Activated naive CD4-positive, alpha-beta T cell treated with anti-CD3 and anti-CD28 coated beads for 36 hours (primary cell): ENCODE measurements around the gene MAP3K20. TPM values are rescaled to one million over a fixed set of nuclear protein-coding genes. Genes with fewer than 3 reads are reported as not detected.
A peak's percentile ranks its signal among the peaks of the same experiment; 100 is the strongest.
"Not testable (repeated sequence)": the region's sequence is repeated elsewhere in the genome, so short reads cannot be mapped to it uniquely, and the experiment has no call there.

ENCODE experiments used
- CTCF ChIA-PET: fragments of 350-600 bp; sonication (Branson Sonifier 250); formaldehyde crosslinking; loops from one replicate; lab custom pipeline; 2021; ENCODE audit warnings: antibody characterized with exemption; lab: Charles Lee
- DNase-seq: peaks from one replicate; pipeline ENCODE4 v3.0.0-alpha.2; 2020
- H3K27ac Mint-ChIP-seq: one replicate; pipeline ENCODE4 v1.8.0; 2021; ENCODE audit warnings: mild to moderate bottlenecking, mixed read lengths
- H3K27me3 Mint-ChIP-seq: one replicate; pipeline ENCODE4 v1.8.0; 2021; ENCODE audit warnings: low read depth, mixed read lengths
- H3K36me3 Mint-ChIP-seq: one replicate; pipeline ENCODE4 v1.8.0; 2021; ENCODE audit warnings: low read depth, mixed read lengths
- H3K4me1 Mint-ChIP-seq: one replicate; pipeline ENCODE4 v1.8.0; 2021; ENCODE audit warnings: low read depth, mixed read lengths
- H3K4me3 Mint-ChIP-seq: one replicate; pipeline ENCODE4 v1.8.0; 2021; ENCODE audit warnings: mild to moderate bottlenecking, moderate library complexity, mixed read lengths
- H3K9me3 Mint-ChIP-seq: one replicate; pipeline ENCODE4 v1.8.0; 2021; ENCODE audit warnings: mixed read lengths
- intact Hi-C: fragments of 100-400 bp; cut with micrococcal nuclease; formaldehyde crosslinking; loops from one replicate; pipeline ENCODE4 v1.15.1; 2023
- total RNA-seq, 2 experiments: library from RNA; stranded (reverse); gene quantifications; one replicate each; pipeline ENCODE4 v1.2.3, GENCODE V29; 2021

The MAP3K20 gene
- total RNA-seq, 2 experiments from 2014 or later, result 3.0 to 3.7 TPM

GRCh38 chr2:173204316-173204715 is 128.7 kb downstream of the MAP3K20 start:
- H3K36me3 Mint-ChIP-seq, result no peaks in the 10 kb centered on the region
- no peak for DNase-seq
- peaks cover 4% of the 10 kb centered on the region for H3K27me3 Mint-ChIP-seq
- H3K27ac Mint-ChIP-seq, result no peak overlapping the region
- intact Hi-C loops, result no loop called here
- no peaks in the 10 kb centered on the region for H3K9me3 Mint-ChIP-seq
- no peaks in the 10 kb centered on the region for H3K4me1 Mint-ChIP-seq
- no peak overlapping the region for H3K4me3 Mint-ChIP-seq
- CTCF ChIA-PET, result interaction anchor here (1.7 kb wide), 1 partner anchor 176 kb away, joined by 8 read pairs; no protein-coding TSS in a partner anchor

- no peaks in the 10 kb centered on the region for H3K36me3 Mint-ChIP-seq
- CTCF ChIA-PET, result interaction anchor here (15.6 kb wide), 1 partner anchor 178 kb away, joined by 239 read pairs; no protein-coding TSS in a partner anchor
- peaks cover 8% of the 10 kb centered on the region for H3K27me3 Mint-ChIP-seq
- H3K4me1 Mint-ChIP-seq, result no peaks in the 10 kb centered on the region
- no peak overlapping the region for H3K27ac Mint-ChIP-seq
- no peak overlapping the region for H3K4me3 Mint-ChIP-seq
- intact Hi-C loops, result no loop called here
- H3K9me3 Mint-ChIP-seq, result no peaks in the 10 kb centered on the region
- no peak for DNase-seq
Measured at GRCh38 chr2:173205375-173205774, 129.7 kb downstream of the MAP3K20 start.

GRCh38 chr2:173207124-173207523 is 131.5 kb downstream of the MAP3K20 start:
- not testable (repeated sequence) for DNase-seq, H3K4me3 Mint-ChIP-seq

GRCh38 chr2:173210270-173211196 is 134.9 kb downstream of the MAP3K20 start:
- intact Hi-C loops, result loop anchor here (1.0 to 10.0 kb wide), 7 partner anchors 118 to 1134 kb away; partner anchors contain the start of gene MAP3K20
- H3K36me3 Mint-ChIP-seq, result no peaks in the 10 kb centered on the region
- H3K4me1 Mint-ChIP-seq, result no peaks in the 10 kb centered on the region
- no peaks in the 10 kb centered on the region for H3K9me3 Mint-ChIP-seq
- CTCF ChIA-PET, result interaction anchor here (0.6 to 15.6 kb wide), 19 partner anchors 12 to 280 kb away, joined by 3 to 239 read pairs (median 3); no protein-coding TSS in a partner anchor
- no peak overlapping the region for H3K27ac Mint-ChIP-seq
- H3K4me3 Mint-ChIP-seq, result no peak overlapping the region
- peak; percentile 72 for DNase-seq
- peaks cover 8% of the 10 kb centered on the region for H3K27me3 Mint-ChIP-seq

More at GRCh38 chr2:173207124-173207523, 131.5 kb downstream of the MAP3K20 start:
- H3K4me1 Mint-ChIP-seq, H3K36me3 Mint-ChIP-seq, H3K27ac Mint-ChIP-seq, H3K9me3 Mint-ChIP-seq, H3K27me3 Mint-ChIP-seq, intact Hi-C loops: not testable (repeated sequence)
- CTCF ChIA-PET, result interaction anchor here (2.0 to 15.6 kb wide), 2 partner anchors 9 to 180 kb away, joined by 6 to 239 read pairs; no protein-coding TSS in a partner anchor

- intact Hi-C loops, result loop anchor here (5.0 to 10.0 kb wide), 2 partner anchors 121 to 1132 kb away; no protein-coding TSS in a partner anchor
- H3K36me3 Mint-ChIP-seq, result no peaks in the 10 kb centered on the region
- CTCF ChIA-PET, result interaction anchor here (15.6 kb wide), 1 partner anchor 186 kb away, joined by 239 read pairs; no protein-coding TSS in a partner anchor
Measured at GRCh38 chr2:173213181-173213580, 137.5 kb downstream of the MAP3K20 start.

GRCh38 chr2:173214213-173214612 is 138.6 kb downstream of the MAP3K20 start:
- DNase-seq, result no peak
- Mint-ChIP-seq H3K27ac (no peak overlapping the region), H3K4me1 (peaks cover 3% of the 10 kb centered on the region), H3K36me3 (no peaks in the 10 kb centered on the region), H3K9me3 (no peaks in the 10 kb centered on the region), H3K27me3 (peaks cover 5% of the 10 kb centered on the region), H3K4me3 (no peak overlapping the region)
- intact Hi-C loops, result loop anchor here (5.0 to 10.0 kb wide), 2 partner anchors 122 to 1131 kb away; no protein-coding TSS in a partner anchor
- CTCF ChIA-PET, result interaction anchor here (15.6 kb wide), 1 partner anchor 187 kb away, joined by 239 read pairs; no protein-coding TSS in a partner anchor

More at GRCh38 chr2:173213181-173213580, 137.5 kb downstream of the MAP3K20 start:
- no peaks in the 10 kb centered on the region for H3K4me1 Mint-ChIP-seq
- H3K4me3 Mint-ChIP-seq, result no peak overlapping the region
- H3K27ac Mint-ChIP-seq, result no peak overlapping the region
- no peak for DNase-seq
- peaks cover 8% of the 10 kb centered on the region for H3K27me3 Mint-ChIP-seq
- no peaks in the 10 kb centered on the region for H3K9me3 Mint-ChIP-seq

- Mint-ChIP-seq H3K9me3 (no peaks in the 10 kb centered on the region), H3K4me3 (no peak overlapping the region), H3K27me3 (no peaks in the 10 kb centered on the region), H3K4me1 (peaks cover 3% of the 10 kb centered on the region), H3K36me3 (no peaks in the 10 kb centered on the region), H3K27ac (no peak overlapping the region)
- CTCF ChIA-PET, result interaction anchor here (15.6 kb wide), 1 partner anchor 188 kb away, joined by 239 read pairs; no protein-coding TSS in a partner anchor
- no peak for DNase-seq
- intact Hi-C loops, result loop anchor here (10.0 kb wide), 1 partner anchor 1129 kb away; no protein-coding TSS in a partner anchor
Measured at GRCh38 chr2:173215316-173215715, 139.7 kb downstream of the MAP3K20 start.

- no peak overlapping the region for H3K4me3 Mint-ChIP-seq
- no peak overlapping the region for H3K27ac Mint-ChIP-seq
- intact Hi-C loops, result loop anchor here (10.0 kb wide), 1 partner anchor 1129 kb away; no protein-coding TSS in a partner anchor
- H3K36me3 Mint-ChIP-seq, result no peaks in the 10 kb centered on the region
- CTCF ChIA-PET, result interaction anchor here (1.1 to 15.6 kb wide), 2 partner anchors 23 to 189 kb away, joined by 3 to 239 read pairs; no protein-coding TSS in a partner anchor
- no peaks in the 10 kb centered on the region for H3K9me3 Mint-ChIP-seq
- no peak for DNase-seq
- peaks cover 2% of the 10 kb centered on the region for H3K27me3 Mint-ChIP-seq
- peaks cover 3% of the 10 kb centered on the region for H3K4me1 Mint-ChIP-seq
Measured at GRCh38 chr2:173216051-173216450, 140.4 kb downstream of the MAP3K20 start.

GRCh38 chr2:173216668-173217067 is 141.0 kb downstream of the MAP3K20 start:
- H3K27ac Mint-ChIP-seq, result no peak overlapping the region

GRCh38 chr2:173217116-173217840 is 141.6 kb downstream of the MAP3K20 start:
- CTCF ChIA-PET, result interaction anchor here (0.5 to 15.6 kb wide), 4 partner anchors 185 to 571 kb away, joined by 3 to 239 read pairs (median 4); no protein-coding TSS in a partner anchor
- peaks cover 4% of the 10 kb centered on the region for H3K27me3 Mint-ChIP-seq
- DNase-seq, result no peak
- H3K4me3 Mint-ChIP-seq, result no peak overlapping the region
- no peak overlapping the region for H3K27ac Mint-ChIP-seq
- no peaks in the 10 kb centered on the region for H3K9me3 Mint-ChIP-seq
- H3K4me1 Mint-ChIP-seq, result peaks cover 3% of the 10 kb centered on the region
- H3K36me3 Mint-ChIP-seq, result no peaks in the 10 kb centered on the region
- intact Hi-C loops, result loop anchor here (10.0 kb wide), 1 partner anchor 1128 kb away; no protein-coding TSS in a partner anchor

More at GRCh38 chr2:173216668-173217067, 141.0 kb downstream of the MAP3K20 start:
- Mint-ChIP-seq H3K9me3 (no peaks in the 10 kb centered on the region), H3K27me3 (peaks cover 4% of the 10 kb centered on the region), H3K4me3 (no peak overlapping the region), H3K36me3 (no peaks in the 10 kb centered on the region), H3K4me1 (peaks cover 3% of the 10 kb centered on the region)
- CTCF ChIA-PET, result interaction anchor here (0.6 to 15.6 kb wide), 4 partner anchors 23 to 570 kb away, joined by 3 to 239 read pairs (median 4); no protein-coding TSS in a partner anchor
- intact Hi-C loops, result loop anchor here (10.0 kb wide), 1 partner anchor 1128 kb away; no protein-coding TSS in a partner anchor
- DNase-seq, result no peak

GRCh38 chr2:173218326-173219056 is 142.8 kb downstream of the MAP3K20 start:
- H3K36me3 Mint-ChIP-seq, result no peaks in the 10 kb centered on the region
- intact Hi-C loops, result loop anchor here (10.0 kb wide), 1 partner anchor 1126 kb away; no protein-coding TSS in a partner anchor
- H3K9me3 Mint-ChIP-seq, result no peaks in the 10 kb centered on the region
- no peak for DNase-seq
- CTCF ChIA-PET, result interaction anchor here (1.2 to 15.6 kb wide), 2 partner anchors 142 to 191 kb away, joined by 3 to 239 read pairs; no protein-coding TSS in a partner anchor
- no peak overlapping the region for H3K4me3 Mint-ChIP-seq
- H3K4me1 Mint-ChIP-seq, result peaks cover 3% of the 10 kb centered on the region
- H3K27ac Mint-ChIP-seq, result no peak overlapping the region
- H3K27me3 Mint-ChIP-seq, result peaks cover 4% of the 10 kb centered on the region
